K562 (cell line): ENCODE measurements around the gene PSMD14. TPM values are rescaled to one million over a fixed set of nuclear protein-coding genes. Genes with fewer than 3 reads are reported as not detected.

ENCODE experiments used
- ATAC-seq: fragments of 200-7000 bp; cut with Tn5 transposase; 3 replicates; pipeline ENCODE4 v1.9.1; 2020; ENCODE audit warnings: moderate library complexity
- BruUV-seq: library from RNA; stranded (reverse); fragments of 400-500 nt; replicated peaks from 2 replicates; lab custom pipeline; 2021; lab: Mats Ljungman, UMichigan
- CTCF ChIA-PET: fragments of 300-600 bp; formaldehyde crosslinking; extraction: SDS; loops from one replicate; lab custom pipeline; 2021; ENCODE audit warnings: low intra/inter-chr PET ratio; lab: Yijun Ruan, JAX
- POLR2A ChIA-PET: fragments of 300-600, 350-650 bp; sonication (Branson Sonifier 250); formaldehyde crosslinking; extraction: SDS; loops from one replicate; lab custom pipeline; 2021; ENCODE audit warnings: antibody characterized with exemption, inconsistent platforms; lab: Yijun Ruan, JAX
- DNase-seq, 4 experiments: peaks; one replicate each; pipeline versions ENCODE4 v3.0.0 to v3.0.0-alpha.2; 2011 to 2018; ENCODE audit warnings: low spot score in 3 of 4, mixed read lengths in 3 of 4; ENCODE audit errors: extremely low read depth in 1 of 4
- FAIRE-seq: peaks from 2 replicates; lab custom pipeline; 2011; peaks lifted over from hg19 to GRCh38; lab: Jason Lieb, UNC
- H2AFZ ChIP-seq: 2 replicates; pipeline ENCODE4 v1.6.0; 2011; ENCODE audit warnings: low read depth, low read length, control low read depth, inconsistent platforms
- H3K27ac ChIP-seq: fragments of 200-600 bp; 3 replicates; pipeline ENCODE4 v1.8.0; 2011; ENCODE audit warnings: low read depth, mild to moderate bottlenecking, control low read depth, inconsistent platforms, low read length, moderate library complexity, mixed read lengths; ENCODE audit errors: extremely low read depth
- H3K27me3 ChIP-seq, 2 experiments: fragments of 300-600 bp in 1 of 2; 2 replicates in 1 of 2; 3 replicates in 1 of 2; pipeline versions ENCODE4 v1.6.0 to v1.8.0; 2011; ENCODE audit warnings: inconsistent platforms in 2 of 2, low read length in 2 of 2, mild to moderate bottlenecking in 1 of 2, mixed read lengths in 1 of 2, moderate library complexity in 1 of 2; ENCODE audit not compliant: control insufficient read depth in 2 of 2, insufficient read depth in 2 of 2
- H3K36me3 ChIP-seq: fragments of 300-600 bp; 3 replicates; pipeline ENCODE4 v1.8.0; 2011; ENCODE audit warnings: mild to moderate bottlenecking, low read length, inconsistent platforms; ENCODE audit not compliant: control insufficient read depth, insufficient read depth
- H3K4me1 ChIP-seq, 2 experiments: fragments of 200-600 bp in 1 of 2; replicated peaks in 1 of 2; 2 replicates in 1 of 2; 3 replicates in 1 of 2; pipeline versions ENCODE4 v1.5.1 to v1.8.0; 2011; ENCODE audit warnings: inconsistent platforms in 2 of 2, low read length in 2 of 2, mild to moderate bottlenecking in 1 of 2, mixed read lengths in 1 of 2, moderate library complexity in 1 of 2; ENCODE audit not compliant: control insufficient read depth in 2 of 2, insufficient read depth in 2 of 2
- H3K4me2 ChIP-seq: 2 replicates; pipeline ENCODE4 v1.6.1; 2011; ENCODE audit warnings: low read length, control low read depth, inconsistent platforms, mixed read lengths; ENCODE audit not compliant: insufficient read depth
- H3K4me3 ChIP-seq: fragments of 200-600 bp; sonication (generic), shearing (Covaris generic); 2 replicates; pipeline ENCODE4 v1.5.1; 2016; ENCODE audit warnings: control low read depth, inconsistent platforms
- H3K79me2 ChIP-seq: fragments of 200-600 bp; 3 replicates; pipeline ENCODE4 v1.8.0; 2011; ENCODE audit warnings: low read length, inconsistent platforms; ENCODE audit not compliant: control insufficient read depth, insufficient read depth
- H3K9ac ChIP-seq, 2 experiments: 2 replicates each; pipeline versions ENCODE4 v1.6.0 to v1.6.1; 2011; ENCODE audit warnings: low read depth in 2 of 2, low read length in 2 of 2, control low read depth in 1 of 2, inconsistent platforms in 1 of 2, mild to moderate bottlenecking in 1 of 2, mixed read lengths in 1 of 2; ENCODE audit not compliant: insufficient read depth in 1 of 2
- H3K9me1 ChIP-seq: one replicate; pipeline ENCODE4 v1.6.0; 2011; ENCODE audit warnings: inconsistent platforms, mild to moderate bottlenecking, low read length, moderate library complexity; ENCODE audit not compliant: control insufficient read depth, insufficient read depth
- H3K9me3 ChIP-seq: replicated peaks from 2 replicates; pipeline ENCODE4 v1.5.1; 2011; ENCODE audit warnings: low read depth, low read length, inconsistent platforms; ENCODE audit not compliant: control insufficient read depth, insufficient read depth
- H4K20me1 ChIP-seq: replicated peaks from 2 replicates; pipeline ENCODE4 v1.6.1; 2011; ENCODE audit warnings: low read length, inconsistent platforms, mixed read lengths; ENCODE audit not compliant: control insufficient read depth, insufficient read depth
- CBFB ChIP-seq: sonication (generic); formaldehyde crosslinking; IDR thresholded peaks from 2 replicates; pipeline ENCODE4 v1.4.0; 2020; ENCODE audit warnings: mild to moderate bottlenecking, missing genetic modification reagents
- DPF2 ChIP-seq: fragments of 450-650 bp; IDR thresholded peaks from 2 replicates; pipeline ENCODE4 v1.6.1; 2016
- FOXK2 ChIP-seq, 2 experiments: fragments of 450-650 bp; IDR thresholded peaks in 1 of 2; conservative IDR thresholded peaks in 1 of 2; 2 replicates each; pipeline ENCODE4 v1.6.1; 2016; ENCODE audit warnings: low read depth in 2 of 2, mild to moderate bottlenecking in 1 of 2
- HNRNPK ChIP-seq: fragments of 200-400 bp; formaldehyde crosslinking; IDR thresholded peaks from one replicate; pipeline ENCODE4 v1.6.1; 2018; ENCODE audit warnings: mild to moderate bottlenecking, low read depth, low read length; ENCODE audit not compliant: poor library complexity, severe bottlenecking
- LCOR ChIP-seq: sonication (generic); formaldehyde crosslinking; IDR thresholded peaks from 2 replicates; pipeline ENCODE4 v1.8.0; 2022; ENCODE audit warnings: mild to moderate bottlenecking, missing genetic modification reagents
- MIER1 ChIP-seq: fragments of 450-650 bp; IDR thresholded peaks from 2 replicates; pipeline ENCODE4 v1.6.1; 2016; ENCODE audit warnings: antibody characterized with exemption, mild to moderate bottlenecking, low read depth
- NONO ChIP-seq, 2 experiments: fragments of 200-400 bp in 1 of 2; fragments of 450-650 bp in 1 of 2; formaldehyde crosslinking in 1 of 2; IDR thresholded peaks; 2 replicates each; pipeline ENCODE4 v1.6.1; 2017; ENCODE audit warnings: low read depth in 2 of 2, mild to moderate bottlenecking in 2 of 2, moderate library complexity in 2 of 2, low read length in 1 of 2
- SMC3 ChIP-seq: conservative IDR thresholded peaks from 2 replicates; pipeline ENCODE4 v1.6.1; 2011; ENCODE audit warnings: low read depth, low read length, improper control_type of control experiment; ENCODE audit not compliant: insufficient read depth
- SUPT5H ChIP-seq: fragments of 450-650 bp; IDR thresholded peaks from 2 replicates; pipeline ENCODE4 v1.6.1; 2016
- TEAD2 ChIP-seq: fragments of 450-650 bp; IDR thresholded peaks from 2 replicates; pipeline ENCODE4 v1.6.1; 2016; ENCODE audit warnings: missing genetic modification characterization, control low read depth, missing compliant biosample characterization
- TRIM24 ChIP-seq, 2 experiments: fragments of 450-650 bp; IDR thresholded peaks; 2 replicates each; pipeline ENCODE4 v1.6.1; 2016
- ZEB2 ChIP-seq: fragments of 450-650 bp; IDR thresholded peaks from 2 replicates; pipeline ENCODE4 v1.6.1; 2016
- WGBS: fragments of 100-300 bp; shearing (Covaris generic); methylation state at CpG from one replicate; pipeline ENCODE4 v1.1.6; 2016; ENCODE audit warnings: low coverage, mixed read lengths; ENCODE audit not compliant: insufficient coverage; ENCODE audit errors: missing lambda C conversion rate; 5-methylcytosine and 5-hydroxymethylcytosine counted together
- in situ Hi-C: fragments of 300-500 bp; cut with MboI; formaldehyde crosslinking; loops from 4 replicates; pipeline ENCODE4 v1.15.0; 2018; ENCODE audit warnings: inconsistent platforms, mixed read lengths
- intact Hi-C: fragments of 100-400 bp; cut with micrococcal nuclease; formaldehyde crosslinking; loops from 2 replicates; pipeline ENCODE4 v1.14.2; 2022
- polyA plus RNA-seq, 8 experiments: library from polyadenylated mRNA; depleted of rRNA in 4 of 8; stranded (reverse) in 5 of 8; unstranded in 3 of 8; fragments of >200 nt; fragmentation: Nextera tagmentation in 2 of 8; fragmentation: Illumina TruSeq in 1 of 8; extraction: Ambion mirVana in 2 of 8; extraction: Trizol in 1 of 8; gene quantifications; 2 replicates each; pipeline versions ENCODE4 v1.2.1 to v1.2.3, GENCODE V29; 2011 to 2014; ENCODE audit warnings: inconsistent platforms in 1 of 8, missing spikeins in 1 of 8
- total RNA-seq, 7 experiments: library from RNA; depleted of rRNA in 6 of 7; stranded (reverse); fragments of >200 nt in 6 of 7; fragmentation: Illumina TruSeq in 2 of 7; extraction: Trizol in 2 of 7; gene quantifications; 2 replicates each; pipeline versions ENCODE4 v1.2.1 to v1.2.3, GENCODE V29; 2011 to 2021; ENCODE audit warnings: low replicate concordance in 1 of 7
- TF ChIP-seq, protein P1 (sequence below): fragments of 450-650 bp; IDR thresholded peaks from 2 replicates; pipeline ENCODE4 v1.7.1; 2018; ENCODE audit warnings: mild to moderate bottlenecking, low read depth; ENCODE audit not compliant: partially characterized antibody
- TF ChIP-seq, protein P2 (sequence below): fragments of 450-650 bp; IDR thresholded peaks from 2 replicates; pipeline ENCODE4 v1.6.1; 2018; ENCODE audit warnings: mild to moderate bottlenecking, low read depth; ENCODE audit not compliant: partially characterized antibody

PSMD14 gene
- total and polyA plus RNA-seq, 9 of the 15 experiments (the other 6 are each of a cell fraction or from before 2014, with no cell fraction given): 151 to 515 (median 228) TPM

DNA sequence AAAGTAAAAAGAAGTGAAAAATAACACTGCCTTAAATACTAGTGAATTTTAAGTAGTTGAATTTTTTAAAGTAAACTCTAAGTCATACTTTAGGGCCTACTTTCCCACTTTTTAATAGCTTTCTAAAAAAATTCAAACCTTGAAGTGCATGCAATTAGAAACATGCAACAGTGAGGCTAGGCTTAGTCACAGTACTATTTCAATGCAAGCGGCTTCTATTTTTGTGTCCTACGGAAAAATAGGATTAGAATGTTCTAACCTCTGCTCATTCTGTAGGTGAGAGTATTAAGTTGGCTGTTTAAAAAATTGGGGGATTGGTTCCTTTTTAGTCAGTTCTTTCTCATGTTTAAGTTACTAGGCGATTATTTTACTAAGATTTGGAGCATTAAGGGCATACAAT, 39.1 kb upstream of the PSMD14 start (continued):
- no peak for TF ChIP-seq NONO (IDR thresholded peaks at IDR 0.05; ENCODE audit: low read depth in 2 of 2, low read length in 1 of 2)
- TF ChIP-seq, protein P1, sequence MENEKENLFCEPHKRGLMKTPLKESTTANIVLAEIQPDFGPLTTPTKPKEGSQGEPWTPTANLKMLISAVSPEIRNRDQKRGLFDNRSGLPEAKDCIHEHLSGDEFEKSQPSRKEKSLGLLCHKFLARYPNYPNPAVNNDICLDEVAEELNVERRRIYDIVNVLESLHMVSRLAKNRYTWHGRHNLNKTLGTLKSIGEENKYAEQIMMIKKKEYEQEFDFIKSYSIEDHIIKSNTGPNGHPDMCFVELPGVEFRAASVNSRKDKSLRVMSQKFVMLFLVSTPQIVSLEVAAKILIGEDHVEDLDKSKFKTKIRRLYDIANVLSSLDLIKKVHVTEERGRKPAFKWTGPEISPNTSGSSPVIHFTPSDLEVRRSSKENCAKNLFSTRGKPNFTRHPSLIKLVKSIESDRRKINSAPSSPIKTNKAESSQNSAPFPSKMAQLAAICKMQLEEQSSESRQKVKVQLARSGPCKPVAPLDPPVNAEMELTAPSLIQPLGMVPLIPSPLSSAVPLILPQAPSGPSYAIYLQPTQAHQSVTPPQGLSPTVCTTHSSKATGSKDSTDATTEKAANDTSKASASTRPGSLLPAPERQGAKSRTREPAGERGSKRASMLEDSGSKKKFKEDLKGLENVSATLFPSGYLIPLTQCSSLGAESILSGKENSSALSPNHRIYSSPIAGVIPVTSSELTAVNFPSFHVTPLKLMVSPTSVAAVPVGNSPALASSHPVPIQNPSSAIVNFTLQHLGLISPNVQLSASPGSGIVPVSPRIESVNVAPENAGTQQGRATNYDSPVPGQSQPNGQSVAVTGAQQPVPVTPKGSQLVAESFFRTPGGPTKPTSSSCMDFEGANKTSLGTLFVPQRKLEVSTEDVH: no peak

DNA sequence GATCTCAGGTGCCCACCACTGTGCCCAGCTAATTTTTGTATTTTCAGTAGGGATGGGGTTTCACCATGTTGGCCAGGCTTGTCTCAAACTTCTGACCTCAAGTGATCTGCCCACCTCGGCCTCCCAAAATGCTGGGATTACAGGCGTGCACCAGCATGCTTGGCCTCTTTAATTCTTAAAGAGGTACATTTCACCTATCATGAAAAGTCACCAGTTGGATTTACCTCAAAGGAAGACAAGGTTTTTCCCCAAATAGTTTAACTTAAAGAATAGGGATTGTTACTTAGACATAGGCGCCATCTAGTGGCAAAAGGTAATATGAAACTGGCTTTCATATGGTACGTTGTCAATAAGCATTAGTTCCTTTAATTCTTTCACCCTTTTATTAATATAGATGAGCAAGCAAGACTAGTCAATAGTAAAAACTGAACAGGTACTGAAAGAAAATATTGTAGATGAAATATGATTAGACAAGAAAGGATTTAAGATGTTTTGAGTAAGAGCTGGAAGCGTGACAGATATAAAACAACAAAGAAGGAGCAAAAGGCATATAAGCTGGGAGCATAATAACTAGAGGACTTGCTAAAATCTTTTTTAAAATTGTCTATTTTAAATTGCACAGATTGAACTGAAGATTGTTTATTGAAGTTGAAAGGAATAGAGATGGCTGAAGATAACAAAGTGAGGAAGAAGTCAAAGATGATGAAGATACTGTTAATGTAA, 35.0 kb upstream of the PSMD14 start:
- H3K27me3 ChIP-seq: no peaks in the 10 kb centered on the region
- CTCF ChIA-PET: interaction anchor here (0.6 to 1.4 kb wide), 5 partner anchors 22 to 1021 kb away, joined by 3 to 5 read pairs (median 3); no protein-coding TSS in a partner anchor
- no peak overlapping the region for H3K4me2 ChIP-seq
- no peak overlapping the region for H3K27ac ChIP-seq
- no peaks in the 10 kb centered on the region for H4K20me1 ChIP-seq
- FAIRE-seq (peak; percentile 58), ATAC-seq (peak; percentile 84), DNase-seq (peak; percentile 42 to 79 (median 45))
- WGBS: 15% methylated on average over 5 of the region's 5 CpGs
- no peak overlapping the region for H3K9ac ChIP-seq
- POLR2A ChIA-PET: interaction anchor here (0.7 to 1.0 kb wide), 2 partner anchors 9 to 116 kb away, joined by 3 read pairs; no protein-coding TSS in a partner anchor
- intact Hi-C loops: loop anchor here (1.0 to 10.0 kb wide), 6 partner anchors 22 to 1168 kb away; no protein-coding TSS in a partner anchor
- H3K4me3 ChIP-seq: no peak overlapping the region
- no peaks in the 10 kb centered on the region for H3K79me2 ChIP-seq
- no peaks in the 10 kb centered on the region for H3K4me1 ChIP-seq
- H3K9me1 ChIP-seq: no peaks in the 10 kb centered on the region
- no peak overlapping the region for H2AFZ ChIP-seq
- H3K9me3 ChIP-seq: peaks cover 4% of the 10 kb centered on the region
- BruUV-seq: no TSS peak
- no peaks in the 10 kb centered on the region for H3K36me3 ChIP-seq
- in situ Hi-C loops: loop anchor here (25.0 kb wide), 2 partner anchors 864 to 1039 kb away; partner anchors contain the start of gene IFIH1
- TF ChIP-seq DPF2 (0 out of 2 replicates have a peak, but pooled peaks have one; percentile 16), CBFB (CRISPR knock-in tag) (no peak), ZEB2 (peak; percentile 48; the same call in 1 of the 2 replicates), LCOR (CRISPR knock-in tag) (0 out of 2 replicates have a peak, but pooled peaks have one; percentile 22), HNRNPK (no peak), SUPT5H (no peak), TRIM24 (IDR thresholded peaks at IDR 0.05) (peak in 1 of 2 experiments; percentile 41; a peak in 1 of 4 replicates), TEAD2 (tag) (no peak), SMC3 (peak; percentile 30; the same call in 1 of the 2 replicates), MIER1 (peak; percentile 22; the same call in 1 of the 2 replicates), FOXK2 (conservative IDR thresholded peaks at IDR 0.05 in 1 of 2, IDR thresholded peaks at IDR 0.05 in 1 of 2; ENCODE audit: low read depth in 2 of 2) (peak; percentile 50 to 65; a peak in 3 of 4 replicates)
- TF ChIP-seq, protein P2, sequence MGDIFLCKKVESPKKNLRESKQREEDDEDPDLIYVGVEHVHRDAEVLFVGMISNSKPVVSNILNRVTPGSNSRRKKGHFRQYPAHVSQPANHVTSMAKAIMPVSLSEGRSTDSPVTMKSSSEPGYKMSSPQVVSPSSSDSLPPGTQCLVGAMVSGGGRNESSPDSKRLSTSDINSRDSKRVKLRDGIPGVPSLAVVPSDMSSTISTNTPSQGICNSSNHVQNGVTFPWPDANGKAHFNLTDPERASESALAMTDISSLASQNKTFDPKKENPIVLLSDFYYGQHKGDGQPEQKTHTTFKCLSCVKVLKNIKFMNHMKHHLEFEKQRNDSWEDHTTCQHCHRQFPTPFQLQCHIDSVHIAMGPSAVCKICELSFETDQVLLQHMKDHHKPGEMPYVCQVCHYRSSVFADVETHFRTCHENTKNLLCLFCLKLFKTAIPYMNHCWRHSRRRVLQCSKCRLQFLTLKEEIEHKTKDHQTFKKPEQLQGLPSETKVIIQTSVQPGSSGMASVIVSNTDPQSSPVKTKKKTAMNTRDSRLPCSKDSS: peak; percentile 77
